NT2/D1 (cell line): ENCODE data around the gene NDUFS4.

Source experiments
- SUZ12 ChIP-seq: IDR thresholded peaks from 2 replicates; pipeline ENCODE4 v1.6.1; 2011; ENCODE audit not compliant: insufficient read length, insufficient read depth; ENCODE audit errors: extremely low read depth
- YY1 ChIP-seq: IDR thresholded peaks from 2 replicates; pipeline ENCODE4 v1.6.1; 2011; ENCODE audit not compliant: insufficient read length, insufficient read depth
- ZNF274 ChIP-seq: IDR thresholded peaks from 2 replicates; pipeline ENCODE4 v1.6.1; 2011; ENCODE audit warnings: mild to moderate bottlenecking, low read depth, low read length

- TF ChIP-seq YY1: no peak
- no peak for TF ChIP-seq SUZ12
- no peak for TF ChIP-seq ZNF274
These were observed 18.6 kb upstream of the NDUFS4 start for GRCh38 chr5:53541859-53542258.
